ENCODE data around the gene ETV7. TPM values are rescaled to one million over a fixed set of nuclear protein-coding genes. Genes with fewer than 3 reads are reported as not detected.
"Not testable (repeated sequence)": the region's sequence is repeated elsewhere in the genome, so short reads cannot be mapped to it uniquely, and the experiment has no call there.

Gene ETV7
- total RNA-seq, 1 donor, result 3.3 TPM

- Histone ChIP-seq H2AFZ (ENCODE audit: low read length) (no peak overlapping the region), H3K4me1 (ENCODE audit: insufficient read depth, low read length) (peaks cover 28% of the 10 kb centered on the region), H3K27ac (ENCODE audit: low read depth, low read length) (no peak overlapping the region), H3K9me3 (ENCODE audit: low read depth, low read length) (no peaks in the 10 kb centered on the region), H3K4me2 (ENCODE audit: insufficient read depth, low read length) (no peak overlapping the region), H3K36me3 (ENCODE audit: insufficient read depth, low read length) (no peaks in the 10 kb centered on the region), H4K20me1 (ENCODE audit: insufficient read depth, low read length) (no peaks in the 10 kb centered on the region), H3K4me3 (ENCODE audit: insufficient read depth, low read length) (no peak overlapping the region), H3K79me2 (ENCODE audit: insufficient read depth, low read length) (no peaks in the 10 kb centered on the region), H3K27me3 (ENCODE audit: insufficient read depth, low read length) (no peaks in the 10 kb centered on the region)
- DNase-seq (ENCODE audit: insufficient read length, low spot score, missing footprints), result no peak
- no peak for TF ChIP-seq CTCF (IDR thresholded peaks at IDR 0.05; ENCODE audit: extremely low read depth, low read depth, low read length)
These were observed 19.7 kb downstream of the ETV7 start for GRCh38 chr6:36367743-36368142.

DNA sequence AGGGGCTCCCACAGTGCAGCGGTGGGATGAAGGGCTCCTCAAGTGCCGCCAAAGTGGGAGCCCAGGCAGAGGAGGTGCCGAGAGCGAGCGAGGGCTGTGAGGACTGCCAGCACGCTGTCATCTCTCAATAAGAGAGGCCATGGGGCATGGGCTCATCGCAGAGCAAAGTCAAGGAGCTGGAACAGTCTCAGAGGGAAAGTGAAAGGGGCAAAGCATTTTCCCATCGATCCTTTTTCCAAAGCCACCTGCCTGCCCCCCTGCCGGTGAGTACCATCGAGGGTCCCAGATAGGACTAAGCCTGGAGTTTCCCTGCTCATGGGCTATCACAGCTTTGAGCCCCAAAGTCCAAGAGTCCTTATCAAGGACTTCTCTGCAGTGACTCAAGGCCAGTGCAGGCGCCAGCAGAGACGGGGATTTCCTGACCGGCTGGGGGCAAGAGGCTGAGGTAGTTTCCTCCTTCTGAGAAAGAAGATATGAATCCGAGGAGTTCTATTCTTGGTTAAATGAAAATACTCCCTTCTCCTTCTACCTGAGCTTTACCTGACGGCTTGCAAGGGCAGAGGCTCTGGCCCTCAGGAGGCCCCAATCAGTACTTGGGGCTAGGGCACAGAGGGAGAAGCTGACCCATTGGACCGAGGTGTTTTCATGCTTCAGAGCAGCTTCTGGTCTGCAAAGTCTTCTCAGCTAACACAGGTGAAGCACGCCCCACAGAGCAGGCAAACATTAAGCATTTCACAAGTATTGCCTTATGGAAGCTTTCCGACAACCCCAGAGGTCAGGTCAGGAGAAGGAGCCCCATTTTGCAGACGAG, 22.6 kb downstream of the ETV7 start:
- H2AFZ ChIP-seq (ENCODE audit: low read length), result no peak overlapping the region
- H3K4me1 ChIP-seq (ENCODE audit: insufficient read depth, low read length), result peaks cover 30% of the 10 kb centered on the region
- no peak overlapping the region for H3K27ac ChIP-seq (ENCODE audit: low read depth, low read length)
- no peak for DNase-seq (ENCODE audit: insufficient read length, low spot score, missing footprints)
- no peaks in the 10 kb centered on the region for H3K27me3 ChIP-seq (ENCODE audit: insufficient read depth, low read length)
- H3K36me3 ChIP-seq (ENCODE audit: insufficient read depth, low read length), result no peaks in the 10 kb centered on the region
- H4K20me1 ChIP-seq (ENCODE audit: insufficient read depth, low read length), result no peaks in the 10 kb centered on the region
- no peak for TF ChIP-seq CTCF (IDR thresholded peaks at IDR 0.05; ENCODE audit: extremely low read depth, low read depth, low read length)
- H3K9me3 ChIP-seq (ENCODE audit: low read depth, low read length), result no peaks in the 10 kb centered on the region
- H3K4me3 ChIP-seq (ENCODE audit: insufficient read depth, low read length), result no peak overlapping the region
- no peaks in the 10 kb centered on the region for H3K79me2 ChIP-seq (ENCODE audit: insufficient read depth, low read length)
- no peak overlapping the region for H3K4me2 ChIP-seq (ENCODE audit: insufficient read depth, low read length)

- H4K20me1 ChIP-seq (ENCODE audit: insufficient read depth, low read length); H2AFZ ChIP-seq (ENCODE audit: low read length); H3K27ac ChIP-seq (ENCODE audit: low read depth, low read length); H3K9me3 ChIP-seq (ENCODE audit: low read depth, low read length); H3K27me3 ChIP-seq (ENCODE audit: insufficient read depth, low read length); H3K79me2 ChIP-seq (ENCODE audit: insufficient read depth, low read length); H3K4me3 ChIP-seq (ENCODE audit: insufficient read depth, low read length); DNase-seq (ENCODE audit: insufficient read length, low spot score, missing footprints); H3K36me3 ChIP-seq (ENCODE audit: insufficient read depth, low read length); H3K4me2 ChIP-seq (ENCODE audit: insufficient read depth, low read length): not testable (repeated sequence)
- H3K4me1 ChIP-seq (ENCODE audit: insufficient read depth, low read length), result peaks cover 23% of the 10 kb centered on the region
These were observed 23.3 kb downstream of the ETV7 start for GRCh38 chr6:36364061-36364635.

DNA sequence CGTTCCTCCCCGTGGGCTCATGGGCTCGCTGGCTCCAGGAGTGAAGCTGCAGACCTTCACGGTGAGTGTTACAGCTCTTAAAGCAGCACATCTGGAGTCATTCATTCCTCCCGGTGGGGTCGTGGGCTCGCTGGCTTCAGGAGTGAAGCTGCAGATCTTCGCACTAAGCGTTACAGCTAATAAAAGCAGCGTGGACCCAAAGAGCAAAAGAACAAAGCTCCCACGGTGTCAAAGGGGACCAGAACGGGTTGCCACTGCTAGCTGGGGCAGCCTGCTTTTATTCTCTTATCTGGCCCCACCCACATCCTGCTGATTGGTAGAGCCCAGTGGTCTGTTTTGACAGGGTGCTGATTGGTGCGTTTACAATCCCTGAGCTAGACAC, 24.1 kb downstream of the ETV7 start:
- not testable (repeated sequence) for H4K20me1 ChIP-seq (ENCODE audit: insufficient read depth, low read length); H2AFZ ChIP-seq (ENCODE audit: low read length); H3K27ac ChIP-seq (ENCODE audit: low read depth, low read length); H3K79me2 ChIP-seq (ENCODE audit: insufficient read depth, low read length); H3K36me3 ChIP-seq (ENCODE audit: insufficient read depth, low read length); H3K27me3 ChIP-seq (ENCODE audit: insufficient read depth, low read length); H3K9me3 ChIP-seq (ENCODE audit: low read depth, low read length); H3K4me2 ChIP-seq (ENCODE audit: insufficient read depth, low read length); H3K4me3 ChIP-seq (ENCODE audit: insufficient read depth, low read length); DNase-seq (ENCODE audit: insufficient read length, low spot score, missing footprints)
- peaks cover 23% of the 10 kb centered on the region for H3K4me1 ChIP-seq (ENCODE audit: insufficient read depth, low read length)

All from osteoblast (primary cell).